Measurements from ENCODE around the gene ASCL5.

The ASCL5 gene

GRCh38 chr1:201137024-201137392 is 10.0 kb upstream of the ASCL5 start:
- no peaks in the 10 kb centered on the region for H3K79me2 ChIP-seq (ENCODE audit: insufficient read depth, low read length)
- H3K9ac ChIP-seq (ENCODE audit: low read length): no peak overlapping the region
- TF ChIP-seq CTCF (IDR thresholded peaks at IDR 0.05; ENCODE audit: insufficient read depth, low read length, poor library complexity, severe bottlenecking) (no peak), EZH2phosphoT487 (conservative IDR thresholded peaks at IDR 0.05; ENCODE audit: low read length) (no peak)
- no peak overlapping the region for H3K4me3 ChIP-seq (ENCODE audit: insufficient read depth, low read length, poor library complexity, severe bottlenecking)
- no peaks in the 10 kb centered on the region for H3K9me2 ChIP-seq (replicated peaks; ENCODE audit: insufficient read depth, low read length)
- H3K36me3 ChIP-seq (ENCODE audit: low read length): no peaks in the 10 kb centered on the region
- no peaks in the 10 kb centered on the region for H3F3A ChIP-seq (ENCODE audit: insufficient read depth)
- no peak overlapping the region for H2AFZ ChIP-seq (ENCODE audit: low read depth, low read length, severe bottlenecking)
- no peaks in the 10 kb centered on the region for H3K27me3 ChIP-seq (ENCODE audit: low read length)
- no peak overlapping the region for H3K27ac ChIP-seq (ENCODE audit: low read depth, low read length)
- H4K20me1 ChIP-seq (ENCODE audit: low read depth, low read length): no peaks in the 10 kb centered on the region
- no peaks in the 10 kb centered on the region for H3K9me3 ChIP-seq (ENCODE audit: insufficient read depth, low read length)
- no peak overlapping the region for H3K4me2 ChIP-seq (ENCODE audit: low read depth, low read length, poor library complexity, severe bottlenecking)

- no peak for TF ChIP-seq CTCF (IDR thresholded peaks at IDR 0.05; ENCODE audit: insufficient read depth, low read length, poor library complexity, severe bottlenecking)
- no peak for TF ChIP-seq EZH2phosphoT487 (conservative IDR thresholded peaks at IDR 0.05; ENCODE audit: low read length)
- Histone ChIP-seq H2AFZ (ENCODE audit: low read depth, low read length, severe bottlenecking) (no peak overlapping the region), H3F3A (ENCODE audit: insufficient read depth) (no peaks in the 10 kb centered on the region), H3K4me3 (ENCODE audit: insufficient read depth, low read length, poor library complexity, severe bottlenecking) (no peak overlapping the region), H3K27ac (ENCODE audit: low read depth, low read length) (no peak overlapping the region), H3K79me2 (ENCODE audit: insufficient read depth, low read length) (no peaks in the 10 kb centered on the region), H3K36me3 (ENCODE audit: low read length) (no peaks in the 10 kb centered on the region), H3K9me3 (ENCODE audit: insufficient read depth, low read length) (no peaks in the 10 kb centered on the region), H3K4me2 (ENCODE audit: low read depth, low read length, poor library complexity, severe bottlenecking) (no peak overlapping the region), H3K9me2 (replicated peaks; ENCODE audit: insufficient read depth, low read length) (no peaks in the 10 kb centered on the region), H3K9ac (ENCODE audit: low read length) (no peak overlapping the region), H4K20me1 (ENCODE audit: low read depth, low read length) (no peaks in the 10 kb centered on the region), H3K27me3 (ENCODE audit: low read length) (no peaks in the 10 kb centered on the region)
Measured at GRCh38 chr1:201136355-201137023, 9.5 kb upstream of the ASCL5 start.

GRCh38 chr1:201134405-201134804 is 7.4 kb upstream of the ASCL5 start:
- Histone ChIP-seq H3F3A (ENCODE audit: insufficient read depth) (no peaks in the 10 kb centered on the region), H4K20me1 (ENCODE audit: low read depth, low read length) (no peaks in the 10 kb centered on the region), H3K79me2 (ENCODE audit: insufficient read depth, low read length) (no peaks in the 10 kb centered on the region), H3K9ac (ENCODE audit: low read length) (no peak overlapping the region), H3K9me2 (replicated peaks; ENCODE audit: insufficient read depth, low read length) (no peaks in the 10 kb centered on the region), H3K27ac (ENCODE audit: low read depth, low read length) (no peak overlapping the region), H3K36me3 (ENCODE audit: low read length) (no peaks in the 10 kb centered on the region), H3K9me3 (ENCODE audit: insufficient read depth, low read length) (no peaks in the 10 kb centered on the region), H2AFZ (ENCODE audit: low read depth, low read length, severe bottlenecking) (no peak overlapping the region), H3K4me3 (ENCODE audit: insufficient read depth, low read length, poor library complexity, severe bottlenecking) (no peak overlapping the region), H3K27me3 (ENCODE audit: low read length) (no peaks in the 10 kb centered on the region), H3K4me2 (ENCODE audit: low read depth, low read length, poor library complexity, severe bottlenecking) (no peak overlapping the region)
- TF ChIP-seq EZH2phosphoT487 (conservative IDR thresholded peaks at IDR 0.05; ENCODE audit: low read length) (no peak), CTCF (IDR thresholded peaks at IDR 0.05; ENCODE audit: insufficient read depth, low read length, poor library complexity, severe bottlenecking) (no peak)
